Renal cortical epithelial cell (primary cell): ENCODE results near the gene CLEC14A. TPM values are rescaled to one million over a fixed set of nuclear protein-coding genes. Genes with fewer than 3 reads are reported as not detected.

Experiments used
- DNase-seq: peaks from one replicate; pipeline ENCODE4 v3.0.0-alpha.2; 2011; ENCODE audit warnings: low read depth
- total RNA-seq: library from RNA; depleted of rRNA; stranded (reverse); fragments of >200 nt; gene quantifications from 2 replicates; pipeline ENCODE4 v1.2.3, GENCODE V29; 2014

The CLEC14A gene
- total RNA-seq: under 0.01 and 0.20 TPM in 2 replicates

GRCh38 chr14:38255673-38256532, at the start of gene CLEC14A:
CLEC14A (minus strand) TSS chr14:38256093; CDS start chr14:38256022, 71 bp downstream.
- DNase-seq: no peak

GRCh38 chr14:38302966-38303365, 47.1 kb upstream of the CLEC14A start:
- DNase-seq: no peak

GRCh38 chr14:38302034-38302433, 46.1 kb upstream of the CLEC14A start:
- no peak for DNase-seq

- no peak for DNase-seq
Measured at GRCh38 chr14:38297681-38298080, 41.8 kb upstream of the CLEC14A start.

GRCh38 chr14:38291681-38292467, 36.0 kb upstream of the CLEC14A start:
- no peak for DNase-seq

- DNase-seq: peak; percentile 67
Measured at GRCh38 chr14:38290601-38291188, 34.8 kb upstream of the CLEC14A start.

- DNase-seq: no peak
Measured at GRCh38 chr14:38286452-38286851, 30.6 kb upstream of the CLEC14A start.

GRCh38 chr14:38285962-38286361, 30.1 kb upstream of the CLEC14A start:
- DNase-seq: no peak

GRCh38 chr14:38282936-38283335, 27.0 kb upstream of the CLEC14A start:
- DNase-seq: no peak

GRCh38 chr14:38280081-38280480, 24.2 kb upstream of the CLEC14A start:
- peak; percentile 33 for DNase-seq

GRCh38 chr14:38279572-38279971, 23.7 kb upstream of the CLEC14A start:
- no peak for DNase-seq

GRCh38 chr14:38278035-38278434, 22.1 kb upstream of the CLEC14A start:
- no peak for DNase-seq

- DNase-seq: no peak
Measured at GRCh38 chr14:38262844-38263243, 7.0 kb upstream of the CLEC14A start.

- peak; percentile 7 for DNase-seq
Measured at GRCh38 chr14:38261620-38262019, 5.7 kb upstream of the CLEC14A start.

- peak; percentile 28 for DNase-seq
Measured at GRCh38 chr14:38257507-38257906, 1.6 kb upstream of the CLEC14A start.

GRCh38 chr14:38256533-38256840, 594 bp upstream of the CLEC14A start:
- DNase-seq: no peak

GRCh38 chr14:38255408-38255672, 553 bp downstream of the CLEC14A start:
- no peak for DNase-seq

- DNase-seq: no peak
Measured at GRCh38 chr14:38254571-38255407, 1.1 kb downstream of the CLEC14A start.

- DNase-seq: no peak
Measured at GRCh38 chr14:38253676-38254075, 2.2 kb downstream of the CLEC14A start.

- no peak for DNase-seq
Measured at GRCh38 chr14:38252066-38252710, 3.7 kb downstream of the CLEC14A start.

GRCh38 chr14:38250331-38250730, 5.6 kb downstream of the CLEC14A start:
- no peak for DNase-seq
